HCT116 (cell line): Measurements from ENCODE around the gene GPM6B. TPM values are rescaled to one million over a fixed set of nuclear protein-coding genes. Genes with fewer than 3 reads are reported as not detected.

ENCODE experiments used
- ATAC-seq: fragments of 200-7000 bp; cut with Tn5 transposase; 2 replicates; pipeline ENCODE4 v1.9.1; 2020; ENCODE audit warnings: mild to moderate bottlenecking, moderate library complexity
- BruUV-seq: library from RNA; stranded (reverse); fragments of 400-500 nt; replicated peaks from 2 replicates; lab custom pipeline; 2021; lab: Mats Ljungman, UMichigan
- CTCF ChIA-PET: fragments of 300-600 bp; sonication (Branson Sonifier 250); formaldehyde crosslinking; loops from one replicate; lab custom pipeline; 2021; ENCODE audit warnings: antibody characterized with exemption; lab: Charles Lee
- POLR2A ChIA-PET: fragments of 300-600, 350-600 bp; sonication (Branson Sonifier 250); formaldehyde crosslinking; loops from one replicate; lab custom pipeline; 2021; ENCODE audit warnings: antibody characterized with exemption; lab: Charles Lee
- RAD21 ChIA-PET, 2 experiments: fragments of 300-600 bp; sonication (Branson Sonifier 250); formaldehyde crosslinking; loops; one replicate each; lab custom pipeline; 2023; ENCODE audit warnings: low total read pairs in 2 of 2; ENCODE audit not compliant: uncharacterized antibody in 2 of 2, unreplicated experiment in 2 of 2, low non-redundant PET in 1 of 2; lab: Charles Lee
- DNase-seq: peaks from one replicate; pipeline ENCODE4 v3.0.0-alpha.2; 2010; ENCODE audit warnings: low read depth, low spot score
- H2AFZ ChIP-seq: fragments of 200-600 bp; shearing (Covaris generic), sonication (generic); 2 replicates; pipeline ENCODE4 v1.6.1; 2017; ENCODE audit warnings: low read depth, mixed run types, mixed read lengths, antibody characterized with exemption, low read length; ENCODE audit not compliant: poor library complexity, severe bottlenecking
- H3K27ac ChIP-seq: 2 replicates; pipeline ENCODE4 v1.5.1; 2012; ENCODE audit warnings: low read depth, low read length
- H3K27me3 ChIP-seq: fragments of 200-600 bp; sonication (generic); 2 replicates; pipeline ENCODE4 v1.6.1; 2016; ENCODE audit warnings: mixed run types, low read length, mixed read lengths; ENCODE audit not compliant: insufficient read depth
- H3K36me3 ChIP-seq, 2 experiments: fragments of 200-500 bp in 1 of 2; fragments of 200-600 bp in 1 of 2; sonication (Bioruptor generic) in 1 of 2; sonication (generic) in 1 of 2; 2 replicates each; pipeline versions ENCODE4 v1.5.1 to v1.6.1; 2014 to 2016; ENCODE audit warnings: low read length in 2 of 2, inconsistent platforms in 1 of 2, mixed read lengths in 1 of 2, mixed run types in 1 of 2; ENCODE audit not compliant: insufficient read depth in 2 of 2, control insufficient read depth in 1 of 2
- H3K4me1 ChIP-seq, 2 experiments: fragments of 200-600 bp in 1 of 2; sonication (generic) in 1 of 2; 2 replicates each; pipeline versions ENCODE4 v1.5.1 to v1.6.1; 2012 to 2017; ENCODE audit warnings: low read length in 2 of 2, inconsistent platforms in 1 of 2, mild to moderate bottlenecking in 1 of 2, mixed read lengths in 1 of 2, mixed run types in 1 of 2, moderate library complexity in 1 of 2; ENCODE audit not compliant: insufficient read depth in 2 of 2, control insufficient read depth in 1 of 2
- H3K4me2 ChIP-seq: fragments of 200-600 bp; sonication (generic); 2 replicates; pipeline ENCODE4 v1.6.1; 2017; ENCODE audit warnings: mixed run types, low read length, mixed read lengths
- H3K4me3 ChIP-seq, 2 experiments: fragments of 200-600 bp in 1 of 2; sonication (generic) in 1 of 2; replicated peaks in 1 of 2; 2 replicates each; pipeline ENCODE4 v1.5.1; 2011 to 2016; ENCODE audit warnings: low read length in 2 of 2, control low read depth in 1 of 2, low read depth in 1 of 2, mild to moderate bottlenecking in 1 of 2, mixed read lengths in 1 of 2, mixed run types in 1 of 2
- H3K79me2 ChIP-seq: fragments of 200-600 bp; sonication (generic); 2 replicates; pipeline ENCODE4 v1.6.1; 2017; ENCODE audit warnings: mild to moderate bottlenecking, mixed run types, low read length, moderate library complexity, mixed read lengths; ENCODE audit not compliant: insufficient read depth
- H3K9ac ChIP-seq: fragments of 200-600 bp; sonication (generic); 2 replicates; pipeline ENCODE4 v1.6.1; 2016; ENCODE audit warnings: low read length, mixed read lengths
- H3K9me2 ChIP-seq: fragments of 200-600 bp; sonication (generic), shearing (Covaris generic); 2 replicates; pipeline ENCODE4 v1.6.1; 2017; ENCODE audit warnings: mixed run types, mild to moderate bottlenecking, moderate library complexity; ENCODE audit not compliant: insufficient read depth
- H3K9me3 ChIP-seq, 2 experiments: fragments of 200-500 bp in 1 of 2; fragments of 200-600 bp in 1 of 2; sonication (Bioruptor generic) in 1 of 2; sonication (generic) in 1 of 2; 2 replicates each; pipeline ENCODE4 v1.6.1; 2014 to 2017; ENCODE audit warnings: low read length in 2 of 2, mixed read lengths in 2 of 2, inconsistent platforms in 1 of 2, low read depth in 1 of 2, mild to moderate bottlenecking in 1 of 2, mixed run types in 1 of 2, moderate library complexity in 1 of 2; ENCODE audit not compliant: control insufficient read depth in 1 of 2, insufficient read depth in 1 of 2
- H4K20me1 ChIP-seq: fragments of 200-600 bp; sonication (generic), shearing (Covaris generic); 2 replicates; pipeline ENCODE4 v1.6.1; 2017; ENCODE audit warnings: mixed run types, mild to moderate bottlenecking, moderate library complexity; ENCODE audit not compliant: insufficient read depth
- CBX3 ChIP-seq: IDR thresholded peaks from 2 replicates; pipeline ENCODE4 v1.6.1; 2012; ENCODE audit warnings: low read depth
- CEBPB ChIP-seq: IDR thresholded peaks from 2 replicates; pipeline ENCODE4 v1.6.1; 2012; ENCODE audit warnings: low read depth
- EGR1 ChIP-seq: IDR thresholded peaks from 2 replicates; pipeline ENCODE4 v1.6.1; 2012; ENCODE audit warnings: low read depth
- ELF1 ChIP-seq: IDR thresholded peaks from 2 replicates; pipeline ENCODE4 v1.6.1; 2012; ENCODE audit warnings: low read depth, borderline replicate concordance
- FOSL1 ChIP-seq: IDR thresholded peaks from 2 replicates; pipeline ENCODE4 v1.6.1; 2012; ENCODE audit warnings: low read depth
- JUND ChIP-seq: IDR thresholded peaks from 2 replicates; pipeline ENCODE4 v1.6.1; 2012
- POLR2A ChIP-seq: IDR thresholded peaks from 2 replicates; pipeline ENCODE4 v1.7.0; 2011; ENCODE audit warnings: borderline replicate concordance; ENCODE audit not compliant: insufficient read depth, insufficient read length; ENCODE audit errors: extremely low read depth
- POLR2AphosphoS5 ChIP-seq: IDR thresholded peaks from 2 replicates; pipeline ENCODE4 v1.6.1; 2011; ENCODE audit warnings: mild to moderate bottlenecking, low read depth, low read length, moderate library complexity
- SIN3A ChIP-seq: IDR thresholded peaks from 2 replicates; pipeline ENCODE4 v1.6.1; 2012; ENCODE audit warnings: low read depth
- SP1 ChIP-seq: IDR thresholded peaks from 2 replicates; pipeline ENCODE4 v1.6.1; 2012; ENCODE audit warnings: low read depth
- SRF ChIP-seq: IDR thresholded peaks from 2 replicates; pipeline ENCODE4 v1.6.1; 2012; ENCODE audit warnings: low read depth
- TCF7L2 ChIP-seq: IDR thresholded peaks from 2 replicates; pipeline ENCODE4 v1.7.0; 2011; ENCODE audit warnings: borderline replicate concordance, inconsistent platforms; ENCODE audit not compliant: insufficient read depth, insufficient read length; ENCODE audit errors: extremely low read depth
- YY1 ChIP-seq: IDR thresholded peaks from 2 replicates; pipeline ENCODE4 v1.6.1; 2011; ENCODE audit warnings: low read length, low read depth, moderate library complexity, mild to moderate bottlenecking; ENCODE audit not compliant: insufficient replicate concordance; ENCODE audit errors: extremely low read depth
- ZFX ChIP-seq: fragments of 450-650 bp; IDR thresholded peaks from 2 replicates; pipeline ENCODE4 v1.6.1; 2017
- ZNF274 ChIP-seq: fragments of 200-500 bp; sonication (Bioruptor generic); IDR thresholded peaks from 2 replicates; pipeline ENCODE4 v1.6.1; 2014; ENCODE audit warnings: mild to moderate bottlenecking, low read depth, low read length, inconsistent platforms
- intact Hi-C: fragments of 100-400 bp; cut with micrococcal nuclease; formaldehyde crosslinking; loops from 2 replicates; pipeline ENCODE4 v1.10.0; 2022
- total RNA-seq: library from RNA; stranded (reverse); gene quantifications from one replicate; pipeline ENCODE4 v1.2.1, GENCODE V29; 2021; ENCODE audit not compliant: unreplicated experiment
- TF ChIP-seq, protein P1 (sequence below): IDR thresholded peaks from 2 replicates; pipeline ENCODE4 v1.6.1; 2011; ENCODE audit warnings: mild to moderate bottlenecking, low read length, moderate library complexity; ENCODE audit not compliant: insufficient replicate concordance; ENCODE audit errors: extremely low read depth
- TF ChIP-seq, protein P2 (sequence below), 3 experiments: fragments of 200-600 bp in 1 of 3; sonication (generic) in 1 of 3; IDR thresholded peaks in 2 of 3; conservative IDR thresholded peaks in 1 of 3; 2 replicates each; pipeline ENCODE4 v1.5.1; 2012 to 2017; ENCODE audit warnings: low read depth in 2 of 3, low read length in 2 of 3, antibody characterized with exemption in 1 of 3, borderline replicate concordance in 1 of 3, control low read depth in 1 of 3, mild to moderate bottlenecking in 1 of 3, mixed read lengths in 1 of 3, mixed run types in 1 of 3, moderate library complexity in 1 of 3; ENCODE audit not compliant: insufficient read depth in 1 of 3
- TF ChIP-seq, protein P3 (sequence below): IDR thresholded peaks from 2 replicates; pipeline ENCODE4 v1.6.1; 2012
- TF ChIP-seq, protein P4 (sequence below): IDR thresholded peaks from 2 replicates; pipeline ENCODE4 v1.6.1; 2012

Gene GPM6B
- total RNA-seq, 1 experiment from 2014 or later: 0.07 TPM

DNA sequence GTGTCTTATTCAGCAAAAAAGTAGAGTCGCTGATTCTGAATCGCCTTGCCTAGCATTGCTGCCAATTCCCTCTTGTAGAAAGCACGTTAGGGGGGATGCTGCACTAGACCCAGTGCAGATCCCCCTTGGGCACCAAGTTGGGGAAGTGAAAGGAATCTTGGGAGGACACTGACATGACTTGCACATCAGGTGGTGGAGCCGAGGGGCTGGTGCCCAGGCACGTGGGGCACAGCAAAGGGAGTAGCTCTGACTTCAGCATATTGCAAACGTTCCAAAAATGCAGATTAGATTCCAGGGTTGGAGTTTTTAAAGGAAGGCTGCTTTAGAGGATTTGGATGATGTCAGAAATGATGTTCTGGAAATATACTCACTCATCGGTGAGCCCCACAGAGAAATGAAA, 47.4 kb upstream of the GPM6B start:
- Histone ChIP-seq H2AFZ (no peak overlapping the region), H3K79me2 (no peaks in the 10 kb centered on the region), H3K27me3 (peaks cover 6% of the 10 kb centered on the region; the same call in 1 of the 2 replicates), H3K4me2 (no peak overlapping the region), H3K27ac (no peak overlapping the region), H3K4me1 (no peaks in the 10 kb centered on the region), H3K9ac (no peak overlapping the region), H3K4me3 (no peak overlapping the region), H4K20me1 (no peaks in the 10 kb centered on the region), H3K9me2 (no peaks in the 10 kb centered on the region), H3K9me3 (no peaks in the 10 kb centered on the region), H3K36me3 (no peaks in the 10 kb centered on the region)
- POLR2A ChIA-PET: no interaction called here
- DNase-seq (no peak), ATAC-seq (no peak)
- RAD21 ChIA-PET: no interaction called here
- CTCF ChIA-PET: no interaction called here
- TF ChIP-seq POLR2A (no peak), POLR2AphosphoS5 (no peak), JUND (no peak), SP1 (no peak), ZNF274 (no peak), CEBPB (no peak), TCF7L2 (no peak), FOSL1 (no peak), ZFX (no peak), EGR1 (no peak), ELF1 (no peak), SRF (no peak), YY1 (no peak), SIN3A (no peak), CBX3 (no peak)
- TF ChIP-seq, protein P1, sequence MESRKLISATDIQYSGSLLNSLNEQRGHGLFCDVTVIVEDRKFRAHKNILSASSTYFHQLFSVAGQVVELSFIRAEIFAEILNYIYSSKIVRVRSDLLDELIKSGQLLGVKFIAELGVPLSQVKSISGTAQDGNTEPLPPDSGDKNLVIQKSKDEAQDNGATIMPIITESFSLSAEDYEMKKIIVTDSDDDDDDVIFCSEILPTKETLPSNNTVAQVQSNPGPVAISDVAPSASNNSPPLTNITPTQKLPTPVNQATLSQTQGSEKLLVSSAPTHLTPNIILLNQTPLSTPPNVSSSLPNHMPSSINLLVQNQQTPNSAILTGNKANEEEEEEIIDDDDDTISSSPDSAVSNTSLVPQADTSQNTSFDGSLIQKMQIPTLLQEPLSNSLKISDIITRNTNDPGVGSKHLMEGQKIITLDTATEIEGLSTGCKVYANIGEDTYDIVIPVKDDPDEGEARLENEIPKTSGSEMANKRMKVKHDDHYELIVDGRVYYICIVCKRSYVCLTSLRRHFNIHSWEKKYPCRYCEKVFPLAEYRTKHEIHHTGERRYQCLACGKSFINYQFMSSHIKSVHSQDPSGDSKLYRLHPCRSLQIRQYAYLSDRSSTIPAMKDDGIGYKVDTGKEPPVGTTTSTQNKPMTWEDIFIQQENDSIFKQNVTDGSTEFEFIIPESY: no peak
- TF ChIP-seq, protein P2, sequence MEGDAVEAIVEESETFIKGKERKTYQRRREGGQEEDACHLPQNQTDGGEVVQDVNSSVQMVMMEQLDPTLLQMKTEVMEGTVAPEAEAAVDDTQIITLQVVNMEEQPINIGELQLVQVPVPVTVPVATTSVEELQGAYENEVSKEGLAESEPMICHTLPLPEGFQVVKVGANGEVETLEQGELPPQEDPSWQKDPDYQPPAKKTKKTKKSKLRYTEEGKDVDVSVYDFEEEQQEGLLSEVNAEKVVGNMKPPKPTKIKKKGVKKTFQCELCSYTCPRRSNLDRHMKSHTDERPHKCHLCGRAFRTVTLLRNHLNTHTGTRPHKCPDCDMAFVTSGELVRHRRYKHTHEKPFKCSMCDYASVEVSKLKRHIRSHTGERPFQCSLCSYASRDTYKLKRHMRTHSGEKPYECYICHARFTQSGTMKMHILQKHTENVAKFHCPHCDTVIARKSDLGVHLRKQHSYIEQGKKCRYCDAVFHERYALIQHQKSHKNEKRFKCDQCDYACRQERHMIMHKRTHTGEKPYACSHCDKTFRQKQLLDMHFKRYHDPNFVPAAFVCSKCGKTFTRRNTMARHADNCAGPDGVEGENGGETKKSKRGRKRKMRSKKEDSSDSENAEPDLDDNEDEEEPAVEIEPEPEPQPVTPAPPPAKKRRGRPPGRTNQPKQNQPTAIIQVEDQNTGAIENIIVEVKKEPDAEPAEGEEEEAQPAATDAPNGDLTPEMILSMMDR (IDR thresholded peaks at IDR 0.05 in 2 of 3, conservative IDR thresholded peaks at IDR 0.05 in 1 of 3; ENCODE audit: borderline replicate concordance in 1 of 3, insufficient read depth in 1 of 3, low read depth in 2 of 3, low read length in 2 of 3): no peak
- TF ChIP-seq, protein P3, sequence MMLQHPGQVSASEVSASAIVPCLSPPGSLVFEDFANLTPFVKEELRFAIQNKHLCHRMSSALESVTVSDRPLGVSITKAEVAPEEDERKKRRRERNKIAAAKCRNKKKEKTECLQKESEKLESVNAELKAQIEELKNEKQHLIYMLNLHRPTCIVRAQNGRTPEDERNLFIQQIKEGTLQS: no peak
- TF ChIP-seq, protein P4, sequence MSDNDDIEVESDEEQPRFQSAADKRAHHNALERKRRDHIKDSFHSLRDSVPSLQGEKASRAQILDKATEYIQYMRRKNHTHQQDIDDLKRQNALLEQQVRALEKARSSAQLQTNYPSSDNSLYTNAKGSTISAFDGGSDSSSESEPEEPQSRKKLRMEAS: no peak
- intact Hi-C loops: no loop called here
- BruUV-seq: no TSS peak
